Measurements from ENCODE around the gene CFAP100. TPM values are rescaled to one million over a fixed set of nuclear protein-coding genes. Genes with fewer than 3 reads are reported as not detected.
A peak's percentile ranks its signal among the peaks of the same experiment; 100 is the strongest.

The CFAP100 gene
- total RNA-seq, 1 experiment from 2014 or later, result not detected

- TF ChIP-seq YY1 (IDR thresholded peaks at IDR 0.05; ENCODE audit: extremely low read depth, insufficient replicate concordance, low read depth, low read length) (no peak), SP1 (IDR thresholded peaks at IDR 0.05; ENCODE audit: low read depth) (no peak), POLR2AphosphoS5 (IDR thresholded peaks at IDR 0.05; ENCODE audit: low read depth, low read length) (no peak), EZH2phosphoT487 (IDR thresholded peaks at IDR 0.05; ENCODE audit: borderline replicate concordance) (no peak), EZH2 (IDR thresholded peaks at IDR 0.05) (no peak), JUND (IDR thresholded peaks at IDR 0.05) (no peak), REST (IDR thresholded peaks at IDR 0.05; ENCODE audit: low read depth) (no peak)
These were observed 8.1 kb downstream of the CFAP100 start (continued) for GRCh38 chr3:126402666-126403302.

GRCh38 chr3:126406389-126407296 lies 11.9 kb downstream of the CFAP100 start:
- Histone ChIP-seq H3K79me2 (ENCODE audit: insufficient read depth, low read length) (no peaks in the 10 kb centered on the region), H4K20me1 (ENCODE audit: insufficient read depth) (no peaks in the 10 kb centered on the region), H2AFZ (ENCODE audit: low read depth, low read length, poor library complexity, severe bottlenecking) (peak overlapping the region; percentile 66), H3K4me1 (ENCODE audit: control insufficient read depth in 1 of 2, insufficient read depth in 2 of 2, low read length in 2 of 2) (0 out of 4 replicates have a peak, but pooled peaks cover 0 to 3% of the 10 kb centered on the region in 2 experiments), H3K4me3 (replicated peaks in 1 of 2; ENCODE audit: low read depth in 1 of 2, low read length in 2 of 2) (no peak overlapping the region), H3K27ac (ENCODE audit: low read depth, low read length) (no peak overlapping the region), H3K36me3 (ENCODE audit: control insufficient read depth in 1 of 2, insufficient read depth in 2 of 2, low read length in 2 of 2) (no peaks in the 10 kb centered on the region), H3K9ac (ENCODE audit: low read length) (no peak overlapping the region), H3K9me3 (ENCODE audit: control insufficient read depth in 1 of 2, insufficient read depth in 1 of 2, low read depth in 1 of 2, low read length in 2 of 2) (no peaks in the 10 kb centered on the region), H3K27me3 (ENCODE audit: insufficient read depth, low read length) (0 out of 2 replicates have a peak, but pooled peaks cover 7% of the 10 kb centered on the region), H3K4me2 (ENCODE audit: low read length) (no peak overlapping the region), H3K9me2 (ENCODE audit: insufficient read depth) (no peaks in the 10 kb centered on the region)
- intact Hi-C loops (cut with micrococcal nuclease), result no loop called here
- no TSS peak for BruUV-seq (replicated peaks)
- ChIA-PET RAD21 (ENCODE audit: low non-redundant PET in 1 of 2, low total read pairs in 2 of 2, uncharacterized antibody in 2 of 2, unreplicated experiment in 2 of 2) (interaction anchor here in 1 of 2 experiments (0.6 to 1.2 kb wide), 3 partner anchors 41 to 282 kb away, joined by 3 to 4 read pairs (median 3); no protein-coding TSS in a partner anchor), POLR2A (no interaction called here), CTCF (no interaction called here)
- TF ChIP-seq ZNF274 (IDR thresholded peaks at IDR 0.05; ENCODE audit: low read depth, low read length) (no peak), YY1 (IDR thresholded peaks at IDR 0.05; ENCODE audit: extremely low read depth, insufficient replicate concordance, low read depth, low read length) (no peak)
- DNase-seq (ENCODE audit: low read depth, low spot score) (no peak), ATAC-seq (no peak)
